ENCODE measurements around the gene STEAP4.

The STEAP4 gene

DNA sequence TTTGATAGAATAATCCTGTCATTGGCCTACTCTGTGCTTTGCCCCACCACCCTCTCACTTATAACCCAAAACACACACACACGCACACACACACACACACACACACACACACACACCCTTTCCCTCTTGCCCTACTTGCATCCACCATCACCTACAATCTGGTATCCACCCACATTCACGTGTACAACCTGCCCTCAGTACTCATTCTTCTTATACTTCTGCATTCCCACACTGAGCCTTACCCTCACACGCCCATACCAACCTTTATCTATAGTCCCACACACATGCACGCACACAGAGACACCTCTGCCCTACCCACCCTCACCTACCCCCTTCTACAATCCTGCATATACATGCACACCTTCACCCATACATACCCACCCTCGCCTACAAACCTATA, 76.0 kb downstream of the STEAP4 start:
- no peak for DNase-seq (ENCODE audit: extremely low read depth, low read depth)

DNA sequence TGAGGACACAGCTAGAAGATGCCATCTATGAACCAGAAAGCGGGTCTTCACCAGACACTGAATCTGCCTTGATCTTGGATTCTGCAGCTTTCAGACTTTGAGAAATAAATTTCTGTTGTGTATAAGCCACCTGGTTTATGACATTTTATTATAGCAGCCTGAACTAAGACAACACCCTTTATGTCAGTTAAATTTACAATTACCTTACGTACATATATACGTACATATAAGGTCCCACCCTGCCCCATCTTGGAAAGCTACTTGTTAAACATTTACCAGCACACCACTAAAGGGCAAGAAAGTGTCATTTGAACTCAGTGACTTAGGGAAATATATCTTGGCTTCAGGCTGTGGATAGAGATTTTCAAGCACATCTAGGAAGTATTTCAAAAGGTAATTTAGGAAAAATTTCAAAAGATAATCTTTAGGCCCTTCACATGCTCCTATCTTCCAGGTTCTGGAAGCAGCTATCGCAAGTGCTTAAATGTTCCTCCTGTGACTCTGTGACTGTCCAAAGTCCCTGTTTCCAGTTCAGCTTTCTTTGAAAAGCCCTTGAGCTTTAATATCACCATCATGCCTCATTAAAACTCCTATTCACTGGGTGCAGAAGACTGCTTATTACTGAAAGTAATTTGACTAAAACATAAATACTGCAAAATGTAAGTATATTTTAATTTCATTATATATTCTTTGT, 77.2 kb downstream of the STEAP4 start:
- DNase-seq (ENCODE audit: extremely low read depth, low read depth), result no peak
- TF ChIP-seq, protein P1, sequence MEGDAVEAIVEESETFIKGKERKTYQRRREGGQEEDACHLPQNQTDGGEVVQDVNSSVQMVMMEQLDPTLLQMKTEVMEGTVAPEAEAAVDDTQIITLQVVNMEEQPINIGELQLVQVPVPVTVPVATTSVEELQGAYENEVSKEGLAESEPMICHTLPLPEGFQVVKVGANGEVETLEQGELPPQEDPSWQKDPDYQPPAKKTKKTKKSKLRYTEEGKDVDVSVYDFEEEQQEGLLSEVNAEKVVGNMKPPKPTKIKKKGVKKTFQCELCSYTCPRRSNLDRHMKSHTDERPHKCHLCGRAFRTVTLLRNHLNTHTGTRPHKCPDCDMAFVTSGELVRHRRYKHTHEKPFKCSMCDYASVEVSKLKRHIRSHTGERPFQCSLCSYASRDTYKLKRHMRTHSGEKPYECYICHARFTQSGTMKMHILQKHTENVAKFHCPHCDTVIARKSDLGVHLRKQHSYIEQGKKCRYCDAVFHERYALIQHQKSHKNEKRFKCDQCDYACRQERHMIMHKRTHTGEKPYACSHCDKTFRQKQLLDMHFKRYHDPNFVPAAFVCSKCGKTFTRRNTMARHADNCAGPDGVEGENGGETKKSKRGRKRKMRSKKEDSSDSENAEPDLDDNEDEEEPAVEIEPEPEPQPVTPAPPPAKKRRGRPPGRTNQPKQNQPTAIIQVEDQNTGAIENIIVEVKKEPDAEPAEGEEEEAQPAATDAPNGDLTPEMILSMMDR (IDR thresholded peaks at IDR 0.05; ENCODE audit: low read depth, low read length), result no peak

More for the DNA sequence above, 76.0 kb downstream of the STEAP4 start:
- TF ChIP-seq, protein P1 (IDR thresholded peaks at IDR 0.05; ENCODE audit: low read depth, low read length), result no peak

DNA sequence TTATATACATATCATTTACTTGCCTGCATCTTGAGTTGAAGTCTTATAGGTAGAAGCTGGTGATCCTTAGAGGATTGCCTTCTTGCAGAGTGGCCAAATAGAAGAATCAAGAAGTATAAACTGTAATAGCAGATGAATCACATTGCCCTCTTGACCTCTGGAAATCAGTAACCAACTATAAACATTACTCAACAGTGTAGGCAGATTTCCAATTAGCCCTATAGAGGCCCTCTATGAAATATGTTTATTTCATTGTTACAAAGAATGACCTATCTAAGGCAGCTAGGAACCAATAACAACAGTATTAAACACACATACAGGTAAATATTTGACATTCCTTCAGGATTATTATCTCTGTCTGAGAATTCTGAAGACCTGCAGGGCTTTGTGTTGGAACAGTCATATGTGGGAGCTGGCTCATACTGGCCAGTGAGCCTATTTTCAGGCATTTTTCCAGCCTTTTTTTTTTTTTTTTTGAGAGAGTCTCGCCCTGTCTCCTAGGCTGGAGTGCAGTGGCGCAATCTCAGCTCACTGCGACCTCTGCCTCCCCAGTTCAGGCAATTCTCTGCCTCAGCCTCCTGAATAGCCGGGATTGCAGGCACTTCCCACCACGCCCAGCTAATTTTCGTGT, 79.7 kb downstream of the STEAP4 start:
- DNase-seq (ENCODE audit: extremely low read depth, low read depth), result no peak
- TF ChIP-seq, protein P1 (IDR thresholded peaks at IDR 0.05; ENCODE audit: low read depth, low read length), result no peak

DNA sequence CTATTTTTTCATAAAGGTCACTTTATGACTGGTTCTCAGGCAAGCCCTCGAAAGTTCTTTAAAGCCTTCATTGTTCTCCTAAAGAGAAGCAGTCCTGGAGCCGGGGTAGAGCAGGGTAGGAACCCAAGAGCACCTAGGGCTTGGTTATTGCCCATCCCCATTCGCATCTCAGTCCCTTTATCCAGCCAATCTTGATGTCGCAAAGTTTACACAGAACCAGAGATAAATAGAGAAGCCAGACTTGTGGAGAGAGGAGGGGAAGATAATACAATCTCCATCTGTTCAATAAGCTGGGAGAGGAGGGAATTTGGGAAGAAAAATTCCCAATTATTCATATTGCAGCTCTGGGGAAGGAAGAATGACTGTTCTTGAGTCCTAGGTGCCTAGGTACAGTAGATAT, 80.5 kb downstream of the STEAP4 start:
- TF ChIP-seq, protein P1 (IDR thresholded peaks at IDR 0.05; ENCODE audit: low read depth, low read length), result no peak
- no peak for DNase-seq (ENCODE audit: extremely low read depth, low read depth)

DNA sequence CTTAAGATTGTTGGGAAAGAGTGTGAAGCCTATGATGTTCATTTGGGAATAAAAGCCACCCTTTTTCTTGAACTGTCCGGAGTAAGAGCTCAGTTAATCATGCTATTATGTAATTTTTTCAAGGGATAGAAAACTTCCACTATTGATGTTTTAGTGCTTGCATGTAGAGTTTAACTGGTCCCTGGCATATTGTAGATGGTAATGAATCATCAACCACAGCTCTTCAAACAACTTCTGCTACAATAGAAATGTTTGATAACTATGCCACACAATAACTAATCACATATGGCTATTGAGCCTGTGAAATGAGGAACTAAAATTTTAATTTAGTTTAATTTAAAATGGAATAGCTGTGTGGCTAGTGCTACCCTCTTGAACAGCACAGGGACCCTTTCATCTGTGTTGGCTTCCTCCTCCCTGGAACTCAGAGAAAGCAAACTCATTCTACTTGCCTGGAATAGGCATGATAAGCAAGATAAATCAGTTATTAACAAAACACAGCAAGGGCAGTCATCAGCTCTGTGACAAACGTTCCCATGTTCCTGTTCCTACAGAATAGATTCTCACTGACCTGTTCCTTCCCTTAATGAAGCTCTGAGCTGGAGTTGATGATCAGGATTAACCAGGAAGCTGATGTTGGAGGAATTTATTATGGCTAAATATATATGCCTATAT, 82.0 kb downstream of the STEAP4 start:
- TF ChIP-seq, protein P1 (IDR thresholded peaks at IDR 0.05; ENCODE audit: low read depth, low read length), result no peak
- DNase-seq (ENCODE audit: extremely low read depth, low read depth), result no peak

DNA sequence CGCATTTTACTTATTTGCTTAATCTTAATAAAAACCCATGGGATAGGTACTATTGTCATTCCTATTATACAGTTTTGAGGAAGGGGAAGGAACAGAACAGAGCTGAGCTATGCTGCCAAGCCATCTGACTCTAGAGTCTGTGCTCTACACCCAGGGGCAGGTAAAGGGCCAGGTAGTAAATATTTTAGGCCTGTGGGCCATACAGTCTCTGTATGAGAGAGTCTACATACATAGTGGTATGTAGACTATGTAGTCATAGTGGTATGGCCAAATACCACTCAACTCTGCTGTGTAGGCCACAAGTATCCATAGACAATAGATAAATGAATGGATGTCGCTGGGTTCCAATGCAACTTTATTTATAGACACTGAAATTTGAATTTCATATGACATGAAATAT, 83.4 kb downstream of the STEAP4 start:
- no peak for DNase-seq (ENCODE audit: extremely low read depth, low read depth)
- TF ChIP-seq, protein P1 (IDR thresholded peaks at IDR 0.05; ENCODE audit: low read depth, low read length), result no peak
